ENCODE data around the gene C10orf71. TPM values are rescaled to one million over a fixed set of nuclear protein-coding genes. Genes with fewer than 3 reads are reported as not detected.

The C10orf71 gene
- total RNA-seq, 1 experiment from 2014 or later: not detected

GRCh38 chr10:49286686-49287085 is 12.3 kb upstream of the C10orf71 start:
- BruUV-seq (replicated peaks): no TSS peak

DNA sequence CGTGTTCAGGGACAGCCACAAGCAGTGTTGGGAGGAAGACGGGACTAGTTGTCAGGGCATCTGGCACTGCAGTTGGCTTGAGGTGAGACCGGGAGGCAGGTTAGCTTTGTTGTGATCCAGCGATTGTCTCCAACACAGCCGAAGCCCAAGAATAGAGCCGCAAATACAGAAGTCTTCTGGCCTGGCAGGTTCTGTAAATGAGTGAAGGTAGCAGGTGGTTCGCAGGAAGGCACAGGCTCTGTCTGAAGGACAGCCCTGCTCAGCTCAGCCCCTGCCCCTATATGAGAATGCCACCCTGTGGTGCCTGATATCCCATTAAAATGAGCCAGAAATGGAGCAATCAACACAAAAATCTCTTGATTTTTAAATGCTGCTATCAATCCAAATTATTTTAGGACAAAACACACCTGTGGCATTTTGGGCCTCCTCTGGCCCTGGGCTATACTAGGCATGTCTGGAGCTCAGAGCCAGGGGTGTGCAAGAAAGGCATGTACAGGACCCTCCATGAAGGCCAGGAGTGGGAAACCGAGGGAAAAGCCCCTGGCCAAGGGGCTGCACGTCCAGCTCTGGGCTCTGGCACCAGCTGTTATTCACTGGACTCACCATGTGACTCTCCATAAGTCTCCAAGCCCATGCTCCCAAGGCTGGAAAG is 11.2 kb upstream of the C10orf71 start:
- POLR2A ChIA-PET (ENCODE audit: low non-redundant PET): no interaction called here
- no peak for DNase-seq (ENCODE audit: low spot score)
- CTCF ChIA-PET: no interaction called here
- no peak for TF ChIP-seq EZH2 (IDR thresholded peaks at IDR 0.05; ENCODE audit: borderline replicate concordance, low read depth, low read length, poor library complexity, severe bottlenecking)
- TF ChIP-seq CTCF (conservative IDR thresholded peaks at IDR 0.05; ENCODE audit: low read depth, low read length): no peak
- H3K9me3 ChIP-seq (ENCODE audit: low read depth, low read length, poor library complexity, severe bottlenecking): no peaks in the 10 kb centered on the region
- no TSS peak for BruUV-seq (replicated peaks)
- peaks cover 3% of the 10 kb centered on the region for H3K27me3 ChIP-seq (replicated peaks; ENCODE audit: insufficient read depth, low read depth, low read length, poor library complexity)
- no peaks in the 10 kb centered on the region for H3K36me3 ChIP-seq (ENCODE audit: insufficient read depth, low read length, poor library complexity, severe bottlenecking)
- no peak overlapping the region for H3K4me3 ChIP-seq (ENCODE audit: low read depth, low read length, poor library complexity, severe bottlenecking)
- H3K27ac ChIP-seq (ENCODE audit: low read depth, low read length, poor library complexity, severe bottlenecking): no peak overlapping the region
- intact Hi-C loops (cut with micrococcal nuclease; ENCODE audit: unreplicated experiment): no loop called here
- no peaks in the 10 kb centered on the region for H3K4me1 ChIP-seq (ENCODE audit: insufficient read depth, low read length, poor library complexity, severe bottlenecking)

More at GRCh38 chr10:49286686-49287085, 12.3 kb upstream of the C10orf71 start:
- TF ChIP-seq CTCF (conservative IDR thresholded peaks at IDR 0.05; ENCODE audit: low read depth, low read length) (no peak), EZH2 (IDR thresholded peaks at IDR 0.05; ENCODE audit: borderline replicate concordance, low read depth, low read length, poor library complexity, severe bottlenecking) (no peak)
- H3K27ac ChIP-seq (ENCODE audit: low read depth, low read length, poor library complexity, severe bottlenecking): no peak overlapping the region
- H3K9me3 ChIP-seq (ENCODE audit: low read depth, low read length, poor library complexity, severe bottlenecking): no peaks in the 10 kb centered on the region
- peaks cover 3% of the 10 kb centered on the region for H3K27me3 ChIP-seq (replicated peaks; ENCODE audit: insufficient read depth, low read depth, low read length, poor library complexity)
- ChIA-PET POLR2A (ENCODE audit: low non-redundant PET) (no interaction called here), CTCF (no interaction called here)
- intact Hi-C loops (cut with micrococcal nuclease; ENCODE audit: unreplicated experiment): no loop called here
- no peak for DNase-seq (ENCODE audit: low spot score)
- H3K4me3 ChIP-seq (ENCODE audit: low read depth, low read length, poor library complexity, severe bottlenecking): no peak overlapping the region
- H3K36me3 ChIP-seq (ENCODE audit: insufficient read depth, low read length, poor library complexity, severe bottlenecking): no peaks in the 10 kb centered on the region
- H3K4me1 ChIP-seq (ENCODE audit: insufficient read depth, low read length, poor library complexity, severe bottlenecking): no peaks in the 10 kb centered on the region

DNA sequence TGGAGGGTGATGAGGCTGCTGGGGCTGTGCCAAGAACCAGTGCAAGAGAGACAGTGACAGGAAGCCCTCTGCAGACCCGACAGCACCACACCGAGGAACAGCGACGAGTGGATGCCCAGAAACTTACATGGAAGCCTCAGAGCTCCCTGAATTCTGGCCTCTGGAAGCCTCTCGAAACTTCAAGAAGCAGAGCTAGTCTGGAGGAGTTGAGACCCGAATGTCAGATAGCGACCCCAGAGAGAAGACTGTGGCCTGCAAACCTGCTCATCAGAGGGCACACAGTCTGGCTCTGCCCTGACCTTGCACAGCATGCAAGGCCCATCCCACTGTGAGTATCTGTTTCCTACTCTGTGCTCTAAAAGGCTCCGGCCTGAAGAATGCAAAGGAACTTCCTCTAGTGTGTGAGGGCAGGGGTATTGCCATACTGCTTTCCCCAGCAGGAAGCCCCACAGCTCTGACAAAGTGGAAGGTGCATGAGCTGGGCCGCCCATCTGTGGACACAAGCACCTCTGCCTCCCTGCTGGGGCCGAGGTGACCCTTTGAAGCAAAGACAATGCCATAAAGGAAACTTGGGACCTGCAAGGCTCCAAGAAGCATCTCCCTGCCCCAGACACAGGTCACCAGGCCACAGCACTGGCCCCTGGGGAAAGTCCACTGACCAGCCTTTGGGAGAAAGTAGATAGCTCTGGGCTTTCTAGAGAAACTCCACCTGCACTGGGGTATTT is 10.5 kb upstream of the C10orf71 start:
- TF ChIP-seq CTCF (conservative IDR thresholded peaks at IDR 0.05; ENCODE audit: low read depth, low read length) (no peak), EZH2 (IDR thresholded peaks at IDR 0.05; ENCODE audit: borderline replicate concordance, low read depth, low read length, poor library complexity, severe bottlenecking) (no peak)
- no peak overlapping the region for H3K4me3 ChIP-seq (ENCODE audit: low read depth, low read length, poor library complexity, severe bottlenecking)
- H3K9me3 ChIP-seq (ENCODE audit: low read depth, low read length, poor library complexity, severe bottlenecking): no peaks in the 10 kb centered on the region
- ChIA-PET POLR2A (ENCODE audit: low non-redundant PET) (no interaction called here), CTCF (no interaction called here)
- H3K36me3 ChIP-seq (ENCODE audit: insufficient read depth, low read length, poor library complexity, severe bottlenecking): no peaks in the 10 kb centered on the region
- H3K27ac ChIP-seq (ENCODE audit: low read depth, low read length, poor library complexity, severe bottlenecking): no peak overlapping the region
- intact Hi-C loops (cut with micrococcal nuclease; ENCODE audit: unreplicated experiment): no loop called here
- no peak for DNase-seq (ENCODE audit: low spot score)
- no peaks in the 10 kb centered on the region for H3K4me1 ChIP-seq (ENCODE audit: insufficient read depth, low read length, poor library complexity, severe bottlenecking)
- H3K27me3 ChIP-seq (replicated peaks; ENCODE audit: insufficient read depth, low read depth, low read length, poor library complexity): peaks cover 3% of the 10 kb centered on the region
- no TSS peak for BruUV-seq (replicated peaks)
